Spleen (tissue), 13 donors: ENCODE data around the gene ERICH6. TPM values are rescaled to one million over a fixed set of nuclear protein-coding genes. Genes with fewer than 3 reads are reported as not detected.

ENCODE experiments used
- DNase-seq: peaks from one replicate; pipeline ENCODE4 v3.0.0-alpha.2; 2020
- H3K27ac ChIP-seq, 8 donors: fragments of 200-600 bp; sonication (generic) in 7 of 8; 1 replicate in 4 of 8; 2 replicates in 4 of 8; pipeline versions ENCODE4 v1.5.0 to v1.8.0; 2016 to 2021; ENCODE audit warnings: inconsistent platforms in 4 of 8, mild to moderate bottlenecking in 4 of 8, moderate library complexity in 1 of 8
- H3K27me3 ChIP-seq, 7 donors: fragments of 200-600 bp; sonication (generic) in 6 of 7; replicated peaks in 1 of 7; 1 replicate in 4 of 7; 2 replicates in 3 of 7; pipeline versions ENCODE4 v1.5.0 to v1.8.0; 2016 to 2021; ENCODE audit warnings: inconsistent platforms in 3 of 7, mild to moderate bottlenecking in 1 of 7
- H3K36me3 ChIP-seq, 6 donors: fragments of 200-600 bp; sonication (generic) in 5 of 6; 1 replicate in 4 of 6; 2 replicates in 2 of 6; pipeline versions ENCODE4 v1.5.0 to v1.8.0; 2016 to 2021; ENCODE audit warnings: inconsistent platforms in 2 of 6
- H3K4me1 ChIP-seq, 6 donors: fragments of 200-600 bp; sonication (generic) in 5 of 6; 1 replicate in 3 of 6; 2 replicates in 3 of 6; pipeline versions ENCODE4 v1.5.0 to v1.8.0; 2016 to 2021; ENCODE audit warnings: inconsistent platforms in 3 of 6
- H3K4me3 ChIP-seq, 8 donors: fragments of 200-600 bp; sonication (generic) in 7 of 8; 1 replicate in 4 of 8; 2 replicates in 4 of 8; pipeline versions ENCODE4 v1.5.0 to v1.8.0; 2016 to 2021; ENCODE audit warnings: inconsistent platforms in 4 of 8, mild to moderate bottlenecking in 4 of 8, moderate library complexity in 2 of 8
- H3K9me3 ChIP-seq, 8 donors: fragments of 200-600 bp; sonication (generic) in 7 of 8; 1 replicate in 4 of 8; 2 replicates in 4 of 8; pipeline versions ENCODE4 v1.5.0 to v1.8.0; 2016 to 2021; ENCODE audit warnings: inconsistent platforms in 4 of 8
- CTCF ChIP-seq, 11 experiments: fragments of 200-600 bp in 7 of 11; fragments of 450-650 bp in 4 of 11; sonication (generic) in 4 of 11; IDR thresholded peaks in 8 of 11; conservative IDR thresholded peaks in 3 of 11; 1 replicate in 7 of 11; 2 replicates in 4 of 11; pipeline versions ENCODE4 v1.4.0 to v1.8.0; 2016 to 2021; ENCODE audit warnings: antibody characterized with exemption in 11 of 11, inconsistent platforms in 4 of 11, mild to moderate bottlenecking in 1 of 11
- POLR2A ChIP-seq, 3 donors: fragments of 450-650 bp; IDR thresholded peaks; one replicate each; pipeline ENCODE4 v1.5.1; 2017; ENCODE audit warnings: antibody characterized with exemption in 3 of 3, mild to moderate bottlenecking in 1 of 3
- POLR2AphosphoS5 ChIP-seq, 3 donors: sonication (generic); formaldehyde crosslinking; IDR thresholded peaks; one replicate each; pipeline ENCODE4 v1.5.1; 2017; ENCODE audit warnings: antibody characterized with exemption in 3 of 3
- WGBS, 5 donors: extraction: QIAGEN DNeasy Blood & Tissue Kit in 3 of 5; methylation state at CpG; one replicate each; pipeline versions ENCODE4 v1.1.5 to v1.1.7; 2013 to 2018; 5-methylcytosine and 5-hydroxymethylcytosine counted together
- intact Hi-C: fragments of 100-400 bp; cut with DNase I; formaldehyde crosslinking; loops from one replicate; pipeline ENCODE4 v1.15.0; 2023; ENCODE audit warnings: low total_unique reads
- long read RNA-seq, 2 donors: transcript quantifications; one replicate each; lab custom pipeline, GENCODE V29; 2026
- polyA plus RNA-seq, 3 donors: library from polyadenylated mRNA; stranded (reverse); fragments of 200-250 nt; gene quantifications; one replicate each; pipeline ENCODE4 v1.2.1, GENCODE V29; 2013
- total RNA-seq, 7 donors: library from RNA; depleted of rRNA in 3 of 7; stranded (reverse); fragments of >200 nt in 3 of 7; fragmentation: NEBNext Ultra II Directional in 4 of 7; extraction: Animal tissue kit (Norgen Biotek cat#: 25700) in 4 of 7; gene quantifications; one replicate each; pipeline versions ENCODE4 v1.1.0 to v1.2.1, GENCODE V29; 2016 to 2021
- donor health status: healthy with polysubstance abuse.
- donor health status: DM: no; HTN: no; CAD: no; lungs with moderate emphysema.
- donor health status: DM: no; HTN: no; CAD: no.
- donor health status: Bipolar disorder and iron deficiency.
- donor health status: healthy.
- donor health status: DM: no; HTN: no; CAD: no.
- donor health status: DM: yes; HTN: yes; CAD: no.

ERICH6 gene
- total RNA-seq = not detected
- polyA plus RNA-seq = not detected
- long read RNA-seq, donor 1 = 0 reads
- long read RNA-seq, donor 2 = 0 reads

- intact Hi-C loops = no loop called here
- DNase-seq = peak; percentile 97
- peak; percentile 78 to 85 (median 83) for TF ChIP-seq POLR2AphosphoS5 (IDR thresholded peaks at IDR 0.05)
- peak in 1 of 3 donors; percentile 41 for TF ChIP-seq POLR2A (IDR thresholded peaks at IDR 0.05)
- TF ChIP-seq CTCF (IDR thresholded peaks at IDR 0.05 in 8 of 11, conservative IDR thresholded peaks at IDR 0.05 in 3 of 11) = peak in 9 of 11 experiments; percentile 3 to 53 (median 38)
- H3K4me3 ChIP-seq = peak within 1 kb of the TSS; percentile 46 to 84 (median 60)
- no peaks in the 10 kb centered on the region for H3K9me3 ChIP-seq
- no peaks in the 10 kb centered on the region for H3K27me3 ChIP-seq
- WGBS, 5 donors = 0 to 1% (median 0%) methylated on average over 35 of the region's 35 CpGs
- H3K27ac ChIP-seq = peak within 1 kb of the TSS; percentile 75 to 91 (median 84)
- H3K36me3 ChIP-seq = peaks cover 0 to 13% (median 0%) of the 10 kb centered on the region in 6 donors
- peaks cover 0 to 27% (median 15%) of the 10 kb centered on the region in 6 donors for H3K4me1 ChIP-seq
Measured at GRCh38 chr3:150703756-150704344, at the start of gene ERICH6. Gene ERICH6, minus strand, starts transcription at chr3:150703920. Its CDS starts 22 bp downstream, at chr3:150703898.

- TF ChIP-seq POLR2A (IDR thresholded peaks at IDR 0.05) (no peak), POLR2AphosphoS5 (IDR thresholded peaks at IDR 0.05) (no peak), CTCF (IDR thresholded peaks at IDR 0.05 in 8 of 11, conservative IDR thresholded peaks at IDR 0.05 in 3 of 11) (no peak)
- Histone ChIP-seq H3K4me3 (no peak overlapping the region), H3K9me3 (no peaks in the 10 kb centered on the region), H3K27ac (no peak overlapping the region), H3K4me1 (peaks cover 0 to 99% (median 74%) of the 10 kb centered on the region in 6 donors), H3K27me3 (no peaks in the 10 kb centered on the region), H3K36me3 (peaks cover 0 to 32% (median 3%) of the 10 kb centered on the region in 6 donors)
- intact Hi-C loops = no loop called here
- 83 to 95% (median 89%) methylated on average over 2 of the region's 2 CpGs for WGBS, 5 donors
- no peak for DNase-seq
Measured at GRCh38 chr3:150751781-150752263, 48.1 kb upstream of the ERICH6 start.

GRCh38 chr3:150749255-150749654 lies 45.5 kb upstream of the ERICH6 start:
- H3K4me1 ChIP-seq = peaks cover 0 to 98% (median 69%) of the 10 kb centered on the region in 6 donors
- TF ChIP-seq POLR2A (IDR thresholded peaks at IDR 0.05) (no peak), CTCF (IDR thresholded peaks at IDR 0.05 in 8 of 11, conservative IDR thresholded peaks at IDR 0.05 in 3 of 11) (no peak), POLR2AphosphoS5 (IDR thresholded peaks at IDR 0.05) (no peak)

GRCh38 chr3:150748684-150749047 lies 44.9 kb upstream of the ERICH6 start:
- H3K4me1 ChIP-seq = peaks cover 0 to 99% (median 71%) of the 10 kb centered on the region in 6 donors

More at GRCh38 chr3:150749255-150749654, 45.5 kb upstream of the ERICH6 start:
- intact Hi-C loops = no loop called here
- no peaks in the 10 kb centered on the region for H3K9me3 ChIP-seq
- H3K27me3 ChIP-seq = no peaks in the 10 kb centered on the region
- 71 to 86% (median 76%) methylated on average over 6 of the region's 6 CpGs for WGBS, 5 donors
- H3K36me3 ChIP-seq = peaks cover 0 to 30% (median 3%) of the 10 kb centered on the region in 6 donors
- H3K4me3 ChIP-seq = no peak overlapping the region
- H3K27ac ChIP-seq = peak overlapping the region in 1 of 8 donors; percentile 65
- DNase-seq = no peak

More at GRCh38 chr3:150748684-150749047, 44.9 kb upstream of the ERICH6 start:
- Histone ChIP-seq H3K9me3 (no peaks in the 10 kb centered on the region), H3K4me3 (no peak overlapping the region), H3K27me3 (no peaks in the 10 kb centered on the region), H3K36me3 (peaks cover 0 to 30% (median 3%) of the 10 kb centered on the region in 6 donors), H3K27ac (peak overlapping the region in 2 of 8 donors; percentile 37 to 65)
- no peak for DNase-seq
- 39 to 64% (median 49%) methylated on average over 1 of the region's 1 CpG for WGBS, 5 donors
- no peak for TF ChIP-seq CTCF (IDR thresholded peaks at IDR 0.05 in 8 of 11, conservative IDR thresholded peaks at IDR 0.05 in 3 of 11)
- intact Hi-C loops = no loop called here
